Panc1 (cell line): ENCODE data around the gene HORMAD2. TPM values are rescaled to one million over a fixed set of nuclear protein-coding genes. Genes with fewer than 3 reads are reported as not detected.

Source experiments
- ATAC-seq: fragments of 200-7000 bp; cut with Tn5 transposase; 2 replicates; pipeline ENCODE4 v1.9.1; 2020; ENCODE audit warnings: mild to moderate bottlenecking, moderate library complexity
- BruUV-seq: library from RNA; stranded (reverse); fragments of 400-500 nt; replicated peaks from 2 replicates; lab custom pipeline; 2021; lab: Mats Ljungman, UMichigan
- CTCF ChIA-PET: fragments of 300-600 bp; sonication (Branson Sonifier 250); formaldehyde crosslinking; loops from one replicate; lab custom pipeline; 2022; ENCODE audit warnings: antibody characterized with exemption; lab: Charles Lee
- POLR2A ChIA-PET: fragments of 300-600 bp; sonication (Branson Sonifier 250); formaldehyde crosslinking; loops from one replicate; lab custom pipeline; 2022; ENCODE audit warnings: antibody characterized with exemption; lab: Charles Lee
- DNase-seq: peaks from one replicate; pipeline ENCODE4 v3.0.0-alpha.2; 2010; ENCODE audit warnings: low read depth, low spot score
- H3K27ac ChIP-seq: 2 replicates; pipeline ENCODE4 v1.5.1; 2011; ENCODE audit warnings: mild to moderate bottlenecking, low read length, inconsistent platforms
- H3K27me3 ChIP-seq: fragments of 200-500 bp; sonication (Bioruptor generic); 2 replicates; pipeline ENCODE4 v1.6.0; 2014; ENCODE audit warnings: low read length, inconsistent platforms; ENCODE audit not compliant: control insufficient read depth, insufficient read depth
- H3K36me3 ChIP-seq: fragments of 200-500 bp; sonication (Bioruptor generic); 2 replicates; pipeline ENCODE4 v1.5.1; 2014; ENCODE audit warnings: inconsistent platforms, mild to moderate bottlenecking, low read length, moderate library complexity; ENCODE audit not compliant: control insufficient read depth, insufficient read depth
- H3K4me1 ChIP-seq: 2 replicates; pipeline ENCODE4 v1.5.1; 2011; ENCODE audit warnings: inconsistent platforms, mild to moderate bottlenecking, low read length, moderate library complexity; ENCODE audit not compliant: control insufficient read depth, insufficient read depth
- H3K4me3 ChIP-seq, 2 experiments: 2 replicates each; pipeline ENCODE4 v1.5.1; 2011 to 2012; ENCODE audit warnings: low read depth in 2 of 2, low read length in 2 of 2, mild to moderate bottlenecking in 2 of 2, inconsistent platforms in 1 of 2, moderate library complexity in 1 of 2
- H3K9me3 ChIP-seq: fragments of 200-500 bp; sonication (Bioruptor generic); 2 replicates; pipeline ENCODE4 v1.5.1; 2014; ENCODE audit warnings: low read depth, mild to moderate bottlenecking, inconsistent platforms, low read length, moderate library complexity; ENCODE audit not compliant: control insufficient read depth, insufficient read depth
- POLR2AphosphoS5 ChIP-seq: IDR thresholded peaks from 2 replicates; pipeline ENCODE4 v1.6.1; 2012; ENCODE audit warnings: mild to moderate bottlenecking, low read depth, low read length, moderate library complexity
- SIN3A ChIP-seq: IDR thresholded peaks from 2 replicates; pipeline ENCODE4 v1.6.1; 2012; ENCODE audit warnings: low read depth, mild to moderate bottlenecking, low read length, moderate library complexity, borderline replicate concordance; ENCODE audit not compliant: insufficient read depth
- TCF7L2 ChIP-seq: IDR thresholded peaks from 2 replicates; pipeline ENCODE4 v1.6.1; 2011; ENCODE audit warnings: mild to moderate bottlenecking, low read depth, low read length, inconsistent platforms
- in situ Hi-C: cut with HindIII; loops from 2 replicates; pipeline ENCODE4 v1.10.0; 2016; ENCODE audit warnings: low sequenced_read_pairs, low pct_unique_long_range_greater_than_20kb
- intact Hi-C: fragments of 100-400 bp; cut with micrococcal nuclease; formaldehyde crosslinking; loops from one replicate; pipeline ENCODE4 v1.10.0; 2022; ENCODE audit not compliant: unreplicated experiment
- total RNA-seq: library from RNA; stranded (reverse); gene quantifications from one replicate; pipeline ENCODE4 v1.2.1, GENCODE V29; 2021; ENCODE audit not compliant: unreplicated experiment
- TF ChIP-seq, protein P1 (sequence below), 2 experiments: IDR thresholded peaks; 2 replicates each; pipeline ENCODE4 v1.6.1; 2011 to 2012; ENCODE audit warnings: low read depth in 2 of 2, control low read depth in 1 of 2, low read length in 1 of 2, mild to moderate bottlenecking in 1 of 2, moderate library complexity in 1 of 2; ENCODE audit not compliant: insufficient read depth in 1 of 2
- TF ChIP-seq, protein P2 (sequence below): fragments of 450-650 bp; IDR thresholded peaks from 2 replicates; pipeline ENCODE4 v1.5.1; 2017; ENCODE audit warnings: mild to moderate bottlenecking

The HORMAD2 gene
- total RNA-seq, 1 experiment from 2014 or later = not detected

DNA sequence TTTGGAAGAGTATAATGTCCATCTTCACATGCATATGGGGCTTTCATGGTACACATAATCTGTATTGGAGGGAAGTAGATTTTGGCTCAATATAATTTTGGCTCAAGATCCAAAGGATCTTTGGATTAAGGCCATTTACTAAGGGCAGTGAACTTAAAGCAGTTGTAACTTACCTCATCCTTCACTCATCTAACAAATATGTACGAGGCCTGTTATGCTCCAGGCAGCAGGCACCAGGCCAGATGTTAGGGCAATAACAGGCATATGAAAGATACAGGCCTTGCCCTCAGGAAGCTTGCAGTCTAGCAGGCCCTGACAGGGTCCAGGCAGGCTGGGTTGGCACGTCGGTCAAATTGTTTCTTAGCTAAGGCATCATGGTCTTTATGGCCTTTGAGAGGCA lies 121.7 kb downstream of the HORMAD2 start:
- Histone ChIP-seq H3K27ac (peak overlapping the region; percentile 84), H3K9me3 (peaks cover 6% of the 10 kb centered on the region; the same call in 1 of the 2 replicates), H3K27me3 (no peaks in the 10 kb centered on the region), H3K4me3 (no peak overlapping the region), H3K4me1 (peaks cover 36% of the 10 kb centered on the region), H3K36me3 (no peaks in the 10 kb centered on the region)
- CTCF ChIA-PET = no interaction called here
- TF ChIP-seq SIN3A (no peak), POLR2AphosphoS5 (no peak), TCF7L2 (no peak)
- TF ChIP-seq, protein P1, sequence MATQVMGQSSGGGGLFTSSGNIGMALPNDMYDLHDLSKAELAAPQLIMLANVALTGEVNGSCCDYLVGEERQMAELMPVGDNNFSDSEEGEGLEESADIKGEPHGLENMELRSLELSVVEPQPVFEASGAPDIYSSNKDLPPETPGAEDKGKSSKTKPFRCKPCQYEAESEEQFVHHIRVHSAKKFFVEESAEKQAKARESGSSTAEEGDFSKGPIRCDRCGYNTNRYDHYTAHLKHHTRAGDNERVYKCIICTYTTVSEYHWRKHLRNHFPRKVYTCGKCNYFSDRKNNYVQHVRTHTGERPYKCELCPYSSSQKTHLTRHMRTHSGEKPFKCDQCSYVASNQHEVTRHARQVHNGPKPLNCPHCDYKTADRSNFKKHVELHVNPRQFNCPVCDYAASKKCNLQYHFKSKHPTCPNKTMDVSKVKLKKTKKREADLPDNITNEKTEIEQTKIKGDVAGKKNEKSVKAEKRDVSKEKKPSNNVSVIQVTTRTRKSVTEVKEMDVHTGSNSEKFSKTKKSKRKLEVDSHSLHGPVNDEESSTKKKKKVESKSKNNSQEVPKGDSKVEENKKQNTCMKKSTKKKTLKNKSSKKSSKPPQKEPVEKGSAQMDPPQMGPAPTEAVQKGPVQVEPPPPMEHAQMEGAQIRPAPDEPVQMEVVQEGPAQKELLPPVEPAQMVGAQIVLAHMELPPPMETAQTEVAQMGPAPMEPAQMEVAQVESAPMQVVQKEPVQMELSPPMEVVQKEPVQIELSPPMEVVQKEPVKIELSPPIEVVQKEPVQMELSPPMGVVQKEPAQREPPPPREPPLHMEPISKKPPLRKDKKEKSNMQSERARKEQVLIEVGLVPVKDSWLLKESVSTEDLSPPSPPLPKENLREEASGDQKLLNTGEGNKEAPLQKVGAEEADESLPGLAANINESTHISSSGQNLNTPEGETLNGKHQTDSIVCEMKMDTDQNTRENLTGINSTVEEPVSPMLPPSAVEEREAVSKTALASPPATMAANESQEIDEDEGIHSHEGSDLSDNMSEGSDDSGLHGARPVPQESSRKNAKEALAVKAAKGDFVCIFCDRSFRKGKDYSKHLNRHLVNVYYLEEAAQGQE (IDR thresholded peaks at IDR 0.05; ENCODE audit: insufficient read depth in 1 of 2, low read depth in 2 of 2, low read length in 1 of 2) = no peak
- TF ChIP-seq, protein P2, sequence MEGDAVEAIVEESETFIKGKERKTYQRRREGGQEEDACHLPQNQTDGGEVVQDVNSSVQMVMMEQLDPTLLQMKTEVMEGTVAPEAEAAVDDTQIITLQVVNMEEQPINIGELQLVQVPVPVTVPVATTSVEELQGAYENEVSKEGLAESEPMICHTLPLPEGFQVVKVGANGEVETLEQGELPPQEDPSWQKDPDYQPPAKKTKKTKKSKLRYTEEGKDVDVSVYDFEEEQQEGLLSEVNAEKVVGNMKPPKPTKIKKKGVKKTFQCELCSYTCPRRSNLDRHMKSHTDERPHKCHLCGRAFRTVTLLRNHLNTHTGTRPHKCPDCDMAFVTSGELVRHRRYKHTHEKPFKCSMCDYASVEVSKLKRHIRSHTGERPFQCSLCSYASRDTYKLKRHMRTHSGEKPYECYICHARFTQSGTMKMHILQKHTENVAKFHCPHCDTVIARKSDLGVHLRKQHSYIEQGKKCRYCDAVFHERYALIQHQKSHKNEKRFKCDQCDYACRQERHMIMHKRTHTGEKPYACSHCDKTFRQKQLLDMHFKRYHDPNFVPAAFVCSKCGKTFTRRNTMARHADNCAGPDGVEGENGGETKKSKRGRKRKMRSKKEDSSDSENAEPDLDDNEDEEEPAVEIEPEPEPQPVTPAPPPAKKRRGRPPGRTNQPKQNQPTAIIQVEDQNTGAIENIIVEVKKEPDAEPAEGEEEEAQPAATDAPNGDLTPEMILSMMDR = no peak
- no peak for ATAC-seq
- no TSS peak for BruUV-seq
- no peak for DNase-seq
- POLR2A ChIA-PET = no interaction called here
- in situ Hi-C loops (no loop called here), intact Hi-C loops (no loop called here)

DNA sequence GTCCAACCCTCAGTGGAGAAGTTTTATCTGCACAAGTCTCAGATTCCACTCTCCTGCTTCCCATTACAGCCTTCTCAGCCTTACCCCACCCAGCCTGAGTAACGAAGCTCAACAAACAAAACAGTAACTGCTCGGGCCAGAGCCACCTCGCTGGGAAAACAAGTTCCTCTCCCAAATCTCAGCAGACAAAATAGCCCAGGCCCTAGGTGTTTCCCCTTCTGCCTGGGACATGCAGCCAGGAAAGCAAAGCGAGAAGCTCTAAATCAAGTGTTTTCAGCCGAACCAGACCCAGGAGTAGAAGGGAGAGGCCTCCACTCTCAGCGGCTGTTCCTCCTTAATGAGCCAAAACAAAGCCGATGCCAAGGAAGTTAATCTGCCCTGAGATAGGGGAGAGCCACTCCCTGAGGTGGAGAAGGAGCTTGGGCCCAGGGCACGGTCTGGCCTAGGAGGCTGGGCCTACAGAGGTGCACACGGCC lies 122.3 kb downstream of the HORMAD2 start:
- Histone ChIP-seq H3K27ac (peak overlapping the region; percentile 84), H3K36me3 (no peaks in the 10 kb centered on the region), H3K27me3 (no peaks in the 10 kb centered on the region), H3K9me3 (peaks cover 6% of the 10 kb centered on the region; the same call in 1 of the 2 replicates), H3K4me1 (peaks cover 37% of the 10 kb centered on the region), H3K4me3 (no peak overlapping the region)
- POLR2A ChIA-PET = no interaction called here
- in situ Hi-C loops = no loop called here
- no peak for ATAC-seq
- TF ChIP-seq TCF7L2 (no peak), POLR2AphosphoS5 (no peak), SIN3A (no peak)
- TF ChIP-seq, protein P1 (IDR thresholded peaks at IDR 0.05; ENCODE audit: insufficient read depth in 1 of 2, low read depth in 2 of 2, low read length in 1 of 2) = no peak
- TF ChIP-seq, protein P2 = no peak
- CTCF ChIA-PET = no interaction called here
- no peak for DNase-seq
- intact Hi-C loops = no loop called here
- no TSS peak for BruUV-seq
